ENCODE results near the gene HNRNPC. TPM values are rescaled to one million over a fixed set of nuclear protein-coding genes. Genes with fewer than 3 reads are reported as not detected.

The HNRNPC gene
- total RNA-seq, 4 donors from 2014 or later = 380 to 454 (median 419) TPM

- Histone ChIP-seq H3K36me3 (peaks cover 52 to 55% of the 10 kb centered on the region in 2 donors), H3K27ac (no peak overlapping the region), H3K27me3 (no peaks in the 10 kb centered on the region), H3K4me1 (peaks cover 26 to 30% of the 10 kb centered on the region in 2 donors), H3K4me3 (replicated peaks in 1 of 3) (no peak overlapping the region), H3K9me3 (no peaks in the 10 kb centered on the region)
- intact Hi-C loops (cut with DNase I) = no loop called here
- WGBS, 2 donors = 93 to 100% methylated on average over 1 of the region's 1 CpG
- TF ChIP-seq POLR2A (IDR thresholded peaks at IDR 0.05) (no peak), CTCF (IDR thresholded peaks at IDR 0.05) (no peak)
- DNase-seq = no peak
These were observed 59.2 kb downstream of the HNRNPC start for GRCh38 chr14:21210023-21210422.

GRCh38 chr14:21209185-21209584 lies 60.1 kb downstream of the HNRNPC start:
- Histone ChIP-seq H3K4me1 (peaks cover 25% of the 10 kb centered on the region in 2 donors), H3K27me3 (no peaks in the 10 kb centered on the region), H3K27ac (no peak overlapping the region), H3K4me3 (replicated peaks in 1 of 3) (no peak overlapping the region), H3K9me3 (no peaks in the 10 kb centered on the region), H3K36me3 (peaks cover 52 to 54% of the 10 kb centered on the region in 2 donors)
- TF ChIP-seq POLR2A (IDR thresholded peaks at IDR 0.05) (no peak), CTCF (IDR thresholded peaks at IDR 0.05) (no peak)
- intact Hi-C loops (cut with DNase I) = no loop called here
- DNase-seq = no peak
- WGBS, 2 donors = 92 to 95% methylated on average over 1 of the region's 1 CpG

- H3K4me3 ChIP-seq (replicated peaks in 1 of 3) = no peak overlapping the region
- H3K27ac ChIP-seq = no peak overlapping the region
- WGBS, 2 donors = 86 to 89% methylated on average over 4 of the region's 4 CpGs
- peaks cover 18 to 19% of the 10 kb centered on the region in 2 donors for H3K4me1 ChIP-seq
- no peak for DNase-seq
- H3K9me3 ChIP-seq = no peaks in the 10 kb centered on the region
- no peaks in the 10 kb centered on the region for H3K27me3 ChIP-seq
- TF ChIP-seq POLR2A (IDR thresholded peaks at IDR 0.05) (no peak), CTCF (IDR thresholded peaks at IDR 0.05) (no peak)
- intact Hi-C loops (cut with DNase I) = no loop called here
- H3K36me3 ChIP-seq = peaks cover 52 to 54% of the 10 kb centered on the region in 2 donors
These were observed 60.7 kb downstream of the HNRNPC start for GRCh38 chr14:21208554-21208953.

GRCh38 chr14:21206753-21207684 lies 62.2 kb downstream of the HNRNPC start:
- Histone ChIP-seq H3K36me3 (peaks cover 37 to 43% of the 10 kb centered on the region in 2 donors), H3K4me1 (peaks cover 18 to 19% of the 10 kb centered on the region in 2 donors), H3K4me3 (replicated peaks in 1 of 3) (no peak overlapping the region), H3K27me3 (no peaks in the 10 kb centered on the region), H3K9me3 (no peaks in the 10 kb centered on the region), H3K27ac (no peak overlapping the region)
- TF ChIP-seq POLR2A (IDR thresholded peaks at IDR 0.05) (no peak), CTCF (IDR thresholded peaks at IDR 0.05) (no peak)
- WGBS, 2 donors = 82 to 85% methylated on average over 4 of the region's 4 CpGs
- no peak for DNase-seq
- intact Hi-C loops (cut with DNase I) = no loop called here

Measured in thyroid gland (tissue), 4 donors.